Left ventricle myocardium inferior (tissue), 1 donor: ENCODE results near the gene CTNNAL1. TPM values are rescaled to one million over a fixed set of nuclear protein-coding genes. Genes with fewer than 3 reads are reported as not detected.

Experiments used
- DNase-seq: peaks from one replicate; pipeline ENCODE4 v3.0.0-alpha.2; 2020
- H3K27ac ChIP-seq: fragments of 200-600 bp; replicated peaks from 2 replicates; pipeline ENCODE4 v1.8.0; 2021
- H3K27me3 ChIP-seq: fragments of 200-600 bp; 2 replicates; pipeline ENCODE4 v1.8.0; 2021; ENCODE audit warnings: low read depth
- H3K36me3 ChIP-seq: fragments of 200-600 bp; 2 replicates; pipeline ENCODE4 v1.8.0; 2021
- H3K4me1 ChIP-seq: fragments of 200-600 bp; 2 replicates; pipeline ENCODE4 v1.8.0; 2021
- H3K4me3 ChIP-seq: fragments of 200-600 bp; 2 replicates; pipeline ENCODE4 v1.8.0; 2021; ENCODE audit warnings: mild to moderate bottlenecking, moderate library complexity
- H3K9me3 ChIP-seq: fragments of 200-600 bp; replicated peaks from 2 replicates; pipeline ENCODE4 v1.8.0; 2021
- CTCF ChIP-seq: fragments of 200-600 bp; IDR thresholded peaks from 2 replicates; pipeline ENCODE4 v1.8.0; 2021; ENCODE audit warnings: antibody characterized with exemption, mild to moderate bottlenecking, borderline replicate concordance
- intact Hi-C: fragments of 100-400 bp; cut with micrococcal nuclease; formaldehyde crosslinking; loops from one replicate; pipeline ENCODE4 v1.11.0; 2022
- total RNA-seq: library from RNA; stranded (reverse); fragmentation: NEBNext Ultra II Directional; extraction: Animal tissue kit (Norgen Biotek cat#: 25700); gene quantifications from one replicate; pipeline ENCODE4 v1.2.1, GENCODE V29; 2021
- donor health status: DM: no; HTN: yes; CAD: no; lungs with severe emphysema.

CTNNAL1 gene
- total RNA-seq, 1 donor from 2014 or later, result 78.2 TPM

GRCh38 chr9:109002141-109002540, 11.2 kb downstream of the CTNNAL1 start:
- peaks cover 12% of the 10 kb centered on the region for H3K36me3 ChIP-seq
- no peak overlapping the region for H3K4me3 ChIP-seq
- H3K27ac ChIP-seq, result no peak overlapping the region
- H3K27me3 ChIP-seq, result no peaks in the 10 kb centered on the region
- DNase-seq, result no peak
- no peak for TF ChIP-seq CTCF
- H3K9me3 ChIP-seq, result peaks cover 13% of the 10 kb centered on the region
- intact Hi-C loops, result no loop called here
- H3K4me1 ChIP-seq, result peaks cover 47% of the 10 kb centered on the region

GRCh38 chr9:109001275-109001676, 12.0 kb downstream of the CTNNAL1 start:
- peaks cover 12% of the 10 kb centered on the region for H3K36me3 ChIP-seq
- intact Hi-C loops, result no loop called here
- peaks cover 13% of the 10 kb centered on the region for H3K9me3 ChIP-seq
- no peak overlapping the region for H3K27ac ChIP-seq
- peaks cover 47% of the 10 kb centered on the region for H3K4me1 ChIP-seq
- no peak for TF ChIP-seq CTCF
- H3K4me3 ChIP-seq, result no peak overlapping the region
- DNase-seq, result no peak
- no peaks in the 10 kb centered on the region for H3K27me3 ChIP-seq

- no peaks in the 10 kb centered on the region for H3K27me3 ChIP-seq
- intact Hi-C loops, result no loop called here
- peaks cover 4% of the 10 kb centered on the region for H3K36me3 ChIP-seq
- H3K4me1 ChIP-seq, result peaks cover 69% of the 10 kb centered on the region
- DNase-seq, result no peak
- H3K4me3 ChIP-seq, result no peak overlapping the region
- no peaks in the 10 kb centered on the region for H3K9me3 ChIP-seq
- TF ChIP-seq CTCF, result no peak
- peak overlapping the region; percentile 82 for H3K27ac ChIP-seq
These were observed 16.2 kb downstream of the CTNNAL1 start for GRCh38 chr9:108997112-108997511.

- peaks cover 4% of the 10 kb centered on the region for H3K36me3 ChIP-seq
- no peak for DNase-seq
- H3K9me3 ChIP-seq, result no peaks in the 10 kb centered on the region
- no peak for TF ChIP-seq CTCF
- H3K27me3 ChIP-seq, result no peaks in the 10 kb centered on the region
- intact Hi-C loops, result no loop called here
- no peak overlapping the region for H3K4me3 ChIP-seq
- H3K27ac ChIP-seq, result peak overlapping the region; percentile 82
- H3K4me1 ChIP-seq, result peaks cover 74% of the 10 kb centered on the region
These were observed 16.7 kb downstream of the CTNNAL1 start for GRCh38 chr9:108996643-108997042.

GRCh38 chr9:108994695-108995094, 18.6 kb downstream of the CTNNAL1 start:
- DNase-seq, result peak; percentile 59
- H3K4me1 ChIP-seq, result peaks cover 80% of the 10 kb centered on the region
- intact Hi-C loops, result no loop called here

More at GRCh38 chr9:108994695-108995094, 18.6 kb downstream of the CTNNAL1 start:
- peak overlapping the region; percentile 82 for H3K27ac ChIP-seq
- no peak overlapping the region for H3K4me3 ChIP-seq
- H3K9me3 ChIP-seq, result no peaks in the 10 kb centered on the region
- H3K36me3 ChIP-seq, result peaks cover 8% of the 10 kb centered on the region
- no peaks in the 10 kb centered on the region for H3K27me3 ChIP-seq
- no peak for TF ChIP-seq CTCF
